ENCODE data around the gene CMTM1.

DNA sequence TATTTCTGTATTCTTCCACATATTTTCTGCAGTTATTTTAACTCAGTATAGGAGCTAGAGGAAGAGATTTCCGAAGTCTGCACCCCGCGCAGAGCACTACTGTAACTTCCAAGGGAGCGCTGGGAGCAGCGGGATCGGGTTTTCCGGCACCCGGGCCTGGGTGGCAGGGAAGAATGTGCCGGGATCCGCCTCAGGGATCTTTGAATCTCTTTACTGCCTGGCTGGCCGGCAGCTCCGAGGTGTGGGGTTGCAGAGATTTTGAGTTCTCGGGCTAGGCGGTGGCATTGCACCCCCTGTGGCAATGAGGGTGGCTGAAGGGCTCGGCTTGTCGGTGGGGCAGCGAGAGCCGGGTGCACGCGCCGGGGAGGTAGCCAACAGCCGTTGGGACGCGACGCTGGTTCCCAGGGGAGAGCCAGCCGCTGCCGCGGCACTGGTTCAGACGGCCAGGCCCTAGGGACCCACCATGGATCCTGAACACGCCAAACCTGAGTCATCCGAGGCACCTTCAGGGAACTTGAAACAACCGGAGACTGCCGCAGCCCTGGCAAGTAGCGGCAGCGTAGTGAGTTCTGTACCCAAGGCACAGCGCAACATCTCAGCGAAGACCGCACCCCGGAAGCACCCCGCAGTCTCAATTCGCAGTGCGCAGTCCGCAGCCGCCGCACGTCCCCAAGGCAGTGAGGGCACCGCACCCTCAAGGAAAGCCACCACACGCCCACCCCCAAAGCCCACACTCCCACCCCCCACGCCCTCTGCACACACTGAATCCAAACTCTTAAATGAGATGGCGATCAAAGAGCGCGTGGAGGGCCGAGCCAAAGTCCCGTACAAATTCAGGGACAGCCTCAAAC lies at the start of gene CMTM1:
- TF ChIP-seq, protein P1, sequence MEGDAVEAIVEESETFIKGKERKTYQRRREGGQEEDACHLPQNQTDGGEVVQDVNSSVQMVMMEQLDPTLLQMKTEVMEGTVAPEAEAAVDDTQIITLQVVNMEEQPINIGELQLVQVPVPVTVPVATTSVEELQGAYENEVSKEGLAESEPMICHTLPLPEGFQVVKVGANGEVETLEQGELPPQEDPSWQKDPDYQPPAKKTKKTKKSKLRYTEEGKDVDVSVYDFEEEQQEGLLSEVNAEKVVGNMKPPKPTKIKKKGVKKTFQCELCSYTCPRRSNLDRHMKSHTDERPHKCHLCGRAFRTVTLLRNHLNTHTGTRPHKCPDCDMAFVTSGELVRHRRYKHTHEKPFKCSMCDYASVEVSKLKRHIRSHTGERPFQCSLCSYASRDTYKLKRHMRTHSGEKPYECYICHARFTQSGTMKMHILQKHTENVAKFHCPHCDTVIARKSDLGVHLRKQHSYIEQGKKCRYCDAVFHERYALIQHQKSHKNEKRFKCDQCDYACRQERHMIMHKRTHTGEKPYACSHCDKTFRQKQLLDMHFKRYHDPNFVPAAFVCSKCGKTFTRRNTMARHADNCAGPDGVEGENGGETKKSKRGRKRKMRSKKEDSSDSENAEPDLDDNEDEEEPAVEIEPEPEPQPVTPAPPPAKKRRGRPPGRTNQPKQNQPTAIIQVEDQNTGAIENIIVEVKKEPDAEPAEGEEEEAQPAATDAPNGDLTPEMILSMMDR (IDR thresholded peaks at IDR 0.05), result no peak
- no peak for TF ChIP-seq POLR2A (IDR thresholded peaks at IDR 0.05)

Data from gastroesophageal sphincter (tissue), 3 donors.